HL-60 (cell line): ENCODE results near the gene TSPAN11.

Source experiments
- POLR2AphosphoS5 ChIP-seq: IDR thresholded peaks from 2 replicates; pipeline ENCODE4 v1.6.1; 2012; ENCODE audit warnings: low read depth
- TF ChIP-seq, protein P1 (sequence below): IDR thresholded peaks from one replicate; pipeline ENCODE4 v1.5.1; 2011; ENCODE audit warnings: low read length, control low read depth, inconsistent platforms; ENCODE audit not compliant: insufficient read depth

DNA sequence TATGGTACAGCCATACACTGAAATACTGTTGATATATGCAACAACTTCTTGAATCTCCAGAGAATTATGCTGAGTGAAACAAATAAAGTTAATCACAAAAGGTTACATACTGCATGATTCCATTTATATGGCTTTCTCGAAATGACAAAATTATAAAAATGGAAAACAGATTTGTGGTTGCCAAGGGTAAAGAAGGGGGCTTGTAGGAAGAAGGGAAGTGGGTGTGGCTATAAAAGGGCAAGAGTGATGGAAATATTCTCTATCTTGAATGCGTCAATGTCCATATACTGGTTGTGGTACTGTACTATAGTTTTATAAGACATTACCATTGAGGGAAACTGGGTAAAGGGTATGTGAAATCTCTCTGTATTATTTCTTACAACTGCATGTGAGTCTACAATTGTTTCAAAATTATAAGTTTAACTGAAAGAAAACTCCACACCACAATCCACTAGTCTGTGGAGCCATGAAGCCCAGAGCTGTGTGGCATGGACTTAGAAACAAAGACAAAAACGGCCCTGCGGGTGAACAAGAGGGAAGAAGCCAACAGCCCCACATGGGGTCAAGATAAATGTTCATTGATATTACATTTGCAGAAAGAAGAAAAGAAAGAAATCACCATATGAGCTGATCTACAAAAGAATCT is 18.3 kb upstream of the TSPAN11 start:
- TF ChIP-seq, protein P1, sequence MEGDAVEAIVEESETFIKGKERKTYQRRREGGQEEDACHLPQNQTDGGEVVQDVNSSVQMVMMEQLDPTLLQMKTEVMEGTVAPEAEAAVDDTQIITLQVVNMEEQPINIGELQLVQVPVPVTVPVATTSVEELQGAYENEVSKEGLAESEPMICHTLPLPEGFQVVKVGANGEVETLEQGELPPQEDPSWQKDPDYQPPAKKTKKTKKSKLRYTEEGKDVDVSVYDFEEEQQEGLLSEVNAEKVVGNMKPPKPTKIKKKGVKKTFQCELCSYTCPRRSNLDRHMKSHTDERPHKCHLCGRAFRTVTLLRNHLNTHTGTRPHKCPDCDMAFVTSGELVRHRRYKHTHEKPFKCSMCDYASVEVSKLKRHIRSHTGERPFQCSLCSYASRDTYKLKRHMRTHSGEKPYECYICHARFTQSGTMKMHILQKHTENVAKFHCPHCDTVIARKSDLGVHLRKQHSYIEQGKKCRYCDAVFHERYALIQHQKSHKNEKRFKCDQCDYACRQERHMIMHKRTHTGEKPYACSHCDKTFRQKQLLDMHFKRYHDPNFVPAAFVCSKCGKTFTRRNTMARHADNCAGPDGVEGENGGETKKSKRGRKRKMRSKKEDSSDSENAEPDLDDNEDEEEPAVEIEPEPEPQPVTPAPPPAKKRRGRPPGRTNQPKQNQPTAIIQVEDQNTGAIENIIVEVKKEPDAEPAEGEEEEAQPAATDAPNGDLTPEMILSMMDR = no peak
- no peak for TF ChIP-seq POLR2AphosphoS5
